Measurements from ENCODE around the gene ARHGEF2.

Gene ARHGEF2

GRCh38 chr1:155947292-155947691, 31.1 kb downstream of the ARHGEF2 start:
- Histone ChIP-seq H3K27ac (peak overlapping the region; percentile 83), H3K36me3 (peaks cover 78% of the 10 kb centered on the region), H3K27me3 (no peaks in the 10 kb centered on the region), H3K4me1 (ENCODE audit: control insufficient read depth in 1 of 2, insufficient read depth in 1 of 2, low read depth in 1 of 2, low read length in 1 of 2) (peaks cover 39 to 40% of the 10 kb centered on the region in 2 experiments), H3K9me3 (peaks cover 9% of the 10 kb centered on the region), H3K4me3 (ENCODE audit: low read depth in 1 of 2, low read length in 1 of 2) (no peak overlapping the region)
- no peak for TF ChIP-seq CTCF (IDR thresholded peaks at IDR 0.05)

GRCh38 chr1:155946633-155947219, 31.6 kb downstream of the ARHGEF2 start:
- peak overlapping the region in 1 of 2 experiments; percentile 3 for H3K4me3 ChIP-seq (ENCODE audit: low read depth in 1 of 2, low read length in 1 of 2)
- peaks cover 3% of the 10 kb centered on the region for H3K9me3 ChIP-seq
- H3K27ac ChIP-seq, result peak overlapping the region; percentile 83
- H3K36me3 ChIP-seq, result peaks cover 72% of the 10 kb centered on the region
- no peak for TF ChIP-seq CTCF (IDR thresholded peaks at IDR 0.05)
- peaks cover 45 to 46% of the 10 kb centered on the region in 2 experiments for H3K4me1 ChIP-seq (ENCODE audit: control insufficient read depth in 1 of 2, insufficient read depth in 1 of 2, low read depth in 1 of 2, low read length in 1 of 2)
- no peaks in the 10 kb centered on the region for H3K27me3 ChIP-seq

- no peak overlapping the region for H3K4me3 ChIP-seq (ENCODE audit: low read depth in 1 of 2, low read length in 1 of 2)
- no peaks in the 10 kb centered on the region for H3K27me3 ChIP-seq
- no peak for TF ChIP-seq CTCF (IDR thresholded peaks at IDR 0.05)
- no peaks in the 10 kb centered on the region for H3K9me3 ChIP-seq
- H3K36me3 ChIP-seq, result peaks cover 49% of the 10 kb centered on the region
- H3K4me1 ChIP-seq (ENCODE audit: control insufficient read depth in 1 of 2, insufficient read depth in 1 of 2, low read depth in 1 of 2, low read length in 1 of 2), result peaks cover 63 to 65% of the 10 kb centered on the region in 2 experiments
- peak overlapping the region; percentile 83 for H3K27ac ChIP-seq
Measured at GRCh38 chr1:155944444-155944799, 33.9 kb downstream of the ARHGEF2 start.

GRCh38 chr1:155942578-155943141, 35.7 kb downstream of the ARHGEF2 start:
- Histone ChIP-seq H3K27me3 (no peaks in the 10 kb centered on the region), H3K4me3 (ENCODE audit: low read depth in 1 of 2, low read length in 1 of 2) (no peak overlapping the region), H3K9me3 (no peaks in the 10 kb centered on the region), H3K4me1 (ENCODE audit: control insufficient read depth in 1 of 2, insufficient read depth in 1 of 2, low read depth in 1 of 2, low read length in 1 of 2) (peaks cover 63 to 65% of the 10 kb centered on the region in 2 experiments), H3K27ac (no peak overlapping the region), H3K36me3 (peaks cover 31% of the 10 kb centered on the region)
- TF ChIP-seq CTCF (IDR thresholded peaks at IDR 0.05), result no peak

GRCh38 chr1:155941845-155942531, 36.4 kb downstream of the ARHGEF2 start:
- no peak for TF ChIP-seq CTCF (IDR thresholded peaks at IDR 0.05)
- H3K27ac ChIP-seq, result peak overlapping the region; percentile 74
- peaks cover 24% of the 10 kb centered on the region for H3K36me3 ChIP-seq
- no peaks in the 10 kb centered on the region for H3K27me3 ChIP-seq
- H3K4me1 ChIP-seq (ENCODE audit: control insufficient read depth in 1 of 2, insufficient read depth in 1 of 2, low read depth in 1 of 2, low read length in 1 of 2), result peaks cover 61 to 63% of the 10 kb centered on the region in 2 experiments
- no peak overlapping the region for H3K4me3 ChIP-seq (ENCODE audit: low read depth in 1 of 2, low read length in 1 of 2)
- H3K9me3 ChIP-seq, result no peaks in the 10 kb centered on the region

All from neutrophil (primary cell).